ENCODE data around the gene UQCC5.

Gene UQCC5

DNA sequence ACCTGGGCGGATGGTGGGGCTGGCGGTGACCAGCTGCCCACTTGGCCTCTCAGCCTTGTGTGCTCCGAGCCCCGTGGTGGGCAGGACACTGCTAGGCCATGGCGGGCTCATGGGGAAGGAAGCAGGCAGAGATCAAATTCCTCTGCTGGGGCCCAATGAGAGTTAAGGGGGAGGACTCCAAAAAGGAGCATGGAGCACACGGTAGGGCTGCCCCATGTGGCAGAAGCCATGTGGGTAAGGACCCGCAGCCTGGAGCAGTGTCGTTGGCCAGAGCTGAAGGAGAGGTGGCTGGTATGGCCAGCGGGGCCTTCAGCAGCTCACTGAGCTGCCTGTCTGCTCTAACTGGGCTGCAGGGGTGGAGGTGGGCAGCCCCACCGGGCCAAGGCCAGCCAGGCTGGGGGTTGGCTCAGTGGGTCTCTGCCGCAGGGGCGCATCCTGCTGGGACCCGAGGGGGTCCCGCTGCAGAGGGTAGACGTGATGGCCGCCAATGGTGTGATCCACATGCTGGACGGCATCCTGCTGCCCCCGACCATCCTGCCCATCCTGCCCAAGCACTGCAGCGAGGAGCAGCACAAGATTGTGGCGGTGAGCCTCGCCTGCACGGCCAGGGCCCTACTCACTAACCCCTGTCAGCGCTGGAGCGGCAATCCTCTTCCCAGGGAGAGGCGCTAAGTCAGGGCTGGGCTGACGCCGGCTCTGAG is 30.0 kb upstream of the UQCC5 start:
- TF ChIP-seq, protein P1, sequence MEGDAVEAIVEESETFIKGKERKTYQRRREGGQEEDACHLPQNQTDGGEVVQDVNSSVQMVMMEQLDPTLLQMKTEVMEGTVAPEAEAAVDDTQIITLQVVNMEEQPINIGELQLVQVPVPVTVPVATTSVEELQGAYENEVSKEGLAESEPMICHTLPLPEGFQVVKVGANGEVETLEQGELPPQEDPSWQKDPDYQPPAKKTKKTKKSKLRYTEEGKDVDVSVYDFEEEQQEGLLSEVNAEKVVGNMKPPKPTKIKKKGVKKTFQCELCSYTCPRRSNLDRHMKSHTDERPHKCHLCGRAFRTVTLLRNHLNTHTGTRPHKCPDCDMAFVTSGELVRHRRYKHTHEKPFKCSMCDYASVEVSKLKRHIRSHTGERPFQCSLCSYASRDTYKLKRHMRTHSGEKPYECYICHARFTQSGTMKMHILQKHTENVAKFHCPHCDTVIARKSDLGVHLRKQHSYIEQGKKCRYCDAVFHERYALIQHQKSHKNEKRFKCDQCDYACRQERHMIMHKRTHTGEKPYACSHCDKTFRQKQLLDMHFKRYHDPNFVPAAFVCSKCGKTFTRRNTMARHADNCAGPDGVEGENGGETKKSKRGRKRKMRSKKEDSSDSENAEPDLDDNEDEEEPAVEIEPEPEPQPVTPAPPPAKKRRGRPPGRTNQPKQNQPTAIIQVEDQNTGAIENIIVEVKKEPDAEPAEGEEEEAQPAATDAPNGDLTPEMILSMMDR (IDR thresholded peaks at IDR 0.05; ENCODE audit: borderline replicate concordance, insufficient read depth, low read depth, low read length): no peak
- H3K4me3 ChIP-seq (ENCODE audit: low read depth, low read length): no peak overlapping the region

DNA sequence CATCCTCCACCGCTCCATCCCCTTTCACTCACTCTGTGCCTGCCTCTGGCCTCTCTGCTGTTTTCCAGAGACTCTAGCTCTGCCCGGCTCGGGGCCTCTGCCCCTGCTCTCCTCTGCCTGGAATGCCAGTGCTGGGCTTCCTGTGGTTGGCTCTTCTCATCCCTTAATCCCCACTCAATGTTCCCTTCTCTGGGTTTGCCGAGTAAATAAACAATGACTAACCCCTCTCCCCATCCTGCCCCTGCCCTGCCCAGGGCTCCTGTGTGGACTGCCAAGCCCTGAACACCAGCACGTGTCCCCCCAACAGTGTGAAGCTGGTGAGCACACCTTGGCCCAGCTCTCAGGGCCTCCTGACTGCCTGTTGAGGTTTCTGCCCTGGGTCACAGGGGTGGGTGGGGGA is 29.0 kb upstream of the UQCC5 start:
- TF ChIP-seq, protein P1 (IDR thresholded peaks at IDR 0.05; ENCODE audit: borderline replicate concordance, insufficient read depth, low read depth, low read length): no peak
- no peak overlapping the region for H3K4me3 ChIP-seq (ENCODE audit: low read depth, low read length)

DNA sequence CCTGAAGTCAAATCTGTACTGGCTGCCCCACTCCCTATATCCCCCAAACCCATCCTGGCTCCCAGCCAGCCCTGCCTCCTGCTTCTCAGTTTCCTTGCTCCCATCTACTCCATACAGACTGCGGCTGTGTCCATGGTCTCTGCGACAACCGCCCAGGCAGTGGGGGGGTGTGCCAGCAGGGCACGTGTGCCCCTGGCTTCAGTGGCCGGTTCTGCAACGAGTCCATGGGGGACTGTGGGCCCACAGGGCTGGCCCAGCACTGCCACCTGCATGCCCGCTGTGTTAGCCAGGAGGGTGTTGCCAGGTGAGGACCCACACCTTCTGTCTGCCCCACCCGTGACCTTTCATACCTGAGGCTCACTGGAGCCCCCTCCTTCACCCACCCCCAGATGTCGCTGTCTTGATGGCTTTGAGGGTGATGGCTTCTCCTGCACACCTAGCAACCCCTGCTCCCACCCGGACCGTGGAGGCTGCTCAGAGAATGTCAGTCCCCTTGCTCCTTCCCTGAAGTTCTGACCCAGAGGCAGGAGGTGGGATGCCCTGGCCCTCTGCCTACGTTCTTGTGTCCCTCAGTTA is 26.6 kb upstream of the UQCC5 start:
- TF ChIP-seq, protein P1 (IDR thresholded peaks at IDR 0.05; ENCODE audit: borderline replicate concordance, insufficient read depth, low read depth, low read length): 0 out of 2 replicates have a peak, but pooled peaks have one; percentile 21
- H3K4me3 ChIP-seq (ENCODE audit: low read depth, low read length): no peak overlapping the region

DNA sequence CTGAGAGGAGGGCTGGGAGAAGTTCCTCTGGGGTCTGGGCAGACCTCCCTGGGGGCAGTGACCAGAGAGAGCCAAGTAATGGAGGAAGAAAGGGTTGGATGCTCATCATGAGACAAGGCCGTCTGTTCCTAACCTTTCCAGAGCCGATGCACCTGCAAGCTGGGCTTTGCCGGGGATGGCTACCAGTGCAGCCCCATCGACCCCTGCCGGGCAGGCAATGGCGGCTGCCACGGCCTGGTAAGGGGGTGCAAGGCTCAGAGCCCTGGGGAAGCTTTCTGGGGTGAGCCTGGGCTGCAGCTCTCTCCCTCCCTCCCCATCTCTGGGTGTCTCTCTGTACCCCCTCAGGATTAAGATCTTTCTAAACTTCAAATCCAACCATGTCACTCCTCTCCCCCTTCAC is 24.9 kb upstream of the UQCC5 start:
- TF ChIP-seq, protein P1 (IDR thresholded peaks at IDR 0.05; ENCODE audit: borderline replicate concordance, insufficient read depth, low read depth, low read length): no peak
- no peak overlapping the region for H3K4me3 ChIP-seq (ENCODE audit: low read depth, low read length)

DNA sequence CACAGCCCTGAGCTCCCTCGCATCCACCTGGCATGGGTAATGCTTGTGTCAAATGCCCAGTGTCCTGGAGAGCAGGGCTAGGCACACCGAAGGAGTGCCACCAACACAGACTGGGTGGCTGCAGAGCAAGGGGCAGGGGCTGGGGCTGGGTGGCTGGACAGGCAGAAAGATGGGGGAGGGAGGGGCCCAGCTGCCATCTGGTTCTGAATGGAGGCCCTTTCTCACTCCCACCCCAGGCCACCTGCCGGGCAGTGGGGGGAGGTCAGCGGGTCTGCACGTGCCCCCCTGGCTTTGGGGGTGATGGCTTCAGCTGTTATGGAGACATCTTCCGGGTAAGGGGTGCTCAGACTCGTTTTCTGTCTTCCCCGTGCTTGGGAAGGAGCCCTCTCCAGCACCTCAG is 24.3 kb upstream of the UQCC5 start:
- TF ChIP-seq, protein P1 (IDR thresholded peaks at IDR 0.05; ENCODE audit: borderline replicate concordance, insufficient read depth, low read depth, low read length): no peak
- H3K4me3 ChIP-seq (ENCODE audit: low read depth, low read length): no peak overlapping the region

DNA sequence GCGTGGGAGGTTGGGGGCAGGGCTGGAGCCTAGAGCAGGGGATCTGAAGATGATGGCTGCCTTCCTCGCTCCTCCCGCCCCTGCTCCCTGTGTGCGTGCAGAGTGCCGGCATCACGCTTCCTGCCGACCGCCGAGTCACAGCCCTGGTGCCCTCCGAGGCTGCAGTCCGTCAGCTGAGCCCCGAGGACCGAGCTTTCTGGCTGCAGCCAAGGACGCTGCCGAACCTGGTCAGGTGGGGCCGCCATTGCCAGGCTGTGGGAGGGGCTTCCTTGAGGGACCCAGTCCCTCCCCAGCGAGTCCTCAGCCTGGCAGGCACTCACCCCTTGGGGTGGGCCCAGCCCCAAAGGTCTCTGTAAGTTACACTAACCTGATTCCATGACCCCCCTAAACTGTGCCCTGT is 23.7 kb upstream of the UQCC5 start:
- no peak overlapping the region for H3K4me3 ChIP-seq (ENCODE audit: low read depth, low read length)
- TF ChIP-seq, protein P1 (IDR thresholded peaks at IDR 0.05; ENCODE audit: borderline replicate concordance, insufficient read depth, low read depth, low read length): no peak

DNA sequence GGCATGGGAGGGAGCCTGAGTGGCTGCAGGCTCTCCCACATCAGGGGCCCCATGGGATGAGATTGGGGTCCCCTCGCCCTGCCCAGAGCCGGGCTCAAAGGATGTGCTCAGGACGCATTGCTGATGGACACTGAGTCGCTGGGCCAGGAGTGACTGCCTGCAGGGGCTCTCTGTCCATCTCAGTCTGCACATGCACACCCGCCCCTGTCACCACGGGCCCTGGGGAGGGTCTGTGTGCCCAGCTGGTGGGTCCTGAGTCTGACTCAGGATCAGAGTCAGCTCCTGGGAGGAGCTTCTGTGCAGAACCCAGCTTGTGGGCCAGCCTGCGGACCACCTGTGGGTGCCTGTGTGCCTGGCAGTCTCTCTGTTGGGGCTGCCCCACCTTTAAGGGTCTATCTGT is 23.1 kb upstream of the UQCC5 start:
- no peak overlapping the region for H3K4me3 ChIP-seq (ENCODE audit: low read depth, low read length)
- TF ChIP-seq, protein P1 (IDR thresholded peaks at IDR 0.05; ENCODE audit: borderline replicate concordance, insufficient read depth, low read depth, low read length): no peak

Data from GM12875 (cell line).